K562 (cell line): ENCODE results near the gene FUT6. TPM values are rescaled to one million over a fixed set of nuclear protein-coding genes. Genes with fewer than 3 reads are reported as not detected.

Source experiments
- CHD2 ChIP-seq: IDR thresholded peaks from 2 replicates; pipeline ENCODE4 v1.6.1; 2011; ENCODE audit warnings: low read depth, low read length
- CREM ChIP-seq: IDR thresholded peaks from 2 replicates; pipeline ENCODE4 v1.6.1; 2014; ENCODE audit warnings: antibody characterized with exemption, low read depth
- FOXM1 ChIP-seq, 2 experiments: fragments of 450-650 bp in 1 of 2; sonication (generic) in 1 of 2; formaldehyde crosslinking in 1 of 2; IDR thresholded peaks; 2 replicates each; pipeline versions ENCODE4 v1.6.1 to v1.9.0; 2017 to 2022; ENCODE audit warnings: low read depth in 2 of 2, mild to moderate bottlenecking in 2 of 2, missing genetic modification reagents in 1 of 2, moderate library complexity in 1 of 2
- HLTF ChIP-seq: fragments of 450-650 bp; IDR thresholded peaks from 2 replicates; pipeline ENCODE4 v1.6.1; 2016
- MCM2 ChIP-seq: fragments of 450-650 bp; IDR thresholded peaks from 2 replicates; pipeline ENCODE4 v1.6.1; 2017; ENCODE audit warnings: low read depth, mild to moderate bottlenecking
- PHTF2 ChIP-seq: fragments of 250-450 bp; sonication (Bioruptor Pico); IDR thresholded peaks from 2 replicates; pipeline ENCODE4 v1.5.0; 2021; ENCODE audit warnings: mild to moderate bottlenecking
- RB1 ChIP-seq: fragments of 450-650 bp; IDR thresholded peaks from 2 replicates; pipeline ENCODE4 v1.6.1; 2017; ENCODE audit warnings: low read depth, mild to moderate bottlenecking
- RFX7 ChIP-seq: fragments of 250-450 bp; sonication (Bioruptor Pico); IDR thresholded peaks from 2 replicates; pipeline ENCODE4 v1.5.1; 2021; ENCODE audit warnings: mild to moderate bottlenecking
- SRSF1 ChIP-seq: fragments of 200-400 bp; formaldehyde crosslinking; IDR thresholded peaks from 2 replicates; pipeline ENCODE4 v1.6.1; 2017; ENCODE audit warnings: mild to moderate bottlenecking, low read depth, low read length, moderate library complexity
- SRSF7 ChIP-seq: fragments of 200-400 bp; formaldehyde crosslinking; optimal IDR thresholded peaks from 2 replicates; pipeline ENCODE3; 2017; ENCODE audit warnings: mild to moderate bottlenecking, low read depth, low read length
- SUPT5H ChIP-seq: fragments of 450-650 bp; IDR thresholded peaks from 2 replicates; pipeline ENCODE4 v1.6.1; 2016
- WHSC1 ChIP-seq: IDR thresholded peaks from one replicate; pipeline ENCODE4 v1.6.1; 2012; ENCODE audit warnings: low read length, control low read depth, inconsistent platforms
- ZFP30 ChIP-seq: fragments of 250-450 bp; sonication (Bioruptor Pico); IDR thresholded peaks from 2 replicates; pipeline ENCODE4 v1.8.0; 2022; ENCODE audit warnings: moderate library complexity, mild to moderate bottlenecking, inconsistent platforms, borderline replicate concordance
- ZNF217 ChIP-seq: sonication (generic); formaldehyde crosslinking; IDR thresholded peaks from 2 replicates; pipeline ENCODE4 v1.8.0; 2022; ENCODE audit warnings: mild to moderate bottlenecking, missing genetic modification reagents
- ZNF23 ChIP-seq: fragments of 250-450 bp; sonication (Bioruptor Pico); IDR thresholded peaks from 2 replicates; pipeline ENCODE4 v1.4.0; 2020; ENCODE audit warnings: mild to moderate bottlenecking
- ZNF316 ChIP-seq: fragments of 450-650 bp; IDR thresholded peaks from 2 replicates; pipeline ENCODE4 v1.6.1; 2016
- polyA plus RNA-seq, 8 experiments: library from polyadenylated mRNA; depleted of rRNA in 4 of 8; stranded (reverse) in 5 of 8; unstranded in 3 of 8; fragments of >200 nt; fragmentation: Nextera tagmentation in 2 of 8; fragmentation: Illumina TruSeq in 1 of 8; extraction: Ambion mirVana in 2 of 8; extraction: Trizol in 1 of 8; gene quantifications; 2 replicates each; pipeline versions ENCODE4 v1.2.1 to v1.2.3, GENCODE V29; 2011 to 2014; ENCODE audit warnings: inconsistent platforms in 1 of 8, missing spikeins in 1 of 8
- total RNA-seq, 7 experiments: library from RNA; depleted of rRNA in 6 of 7; stranded (reverse); fragments of >200 nt in 6 of 7; fragmentation: Illumina TruSeq in 2 of 7; extraction: Trizol in 2 of 7; gene quantifications; 2 replicates each; pipeline versions ENCODE4 v1.2.1 to v1.2.3, GENCODE V29; 2011 to 2021; ENCODE audit warnings: low replicate concordance in 1 of 7
- TF ChIP-seq, protein P1 (sequence below): fragments of 250-450 bp; sonication (Bioruptor Pico); IDR thresholded peaks from 2 replicates; pipeline ENCODE4 v1.6.1; 2021; ENCODE audit warnings: mild to moderate bottlenecking
- TF ChIP-seq, protein P2 (sequence below), 2 experiments: fragments of 450-650 bp; IDR thresholded peaks; 2 replicates each; pipeline ENCODE4 v1.6.1; 2018; ENCODE audit warnings: mild to moderate bottlenecking in 2 of 2, low read depth in 1 of 2; ENCODE audit not compliant: partially characterized antibody in 2 of 2
- TF ChIP-seq, protein P3 (sequence below): sonication (generic); formaldehyde crosslinking; IDR thresholded peaks from 2 replicates; pipeline ENCODE4 v1.8.0; 2022; ENCODE audit warnings: missing genetic modification reagents, mild to moderate bottlenecking, borderline replicate concordance

The FUT6 gene
- total and polyA plus RNA-seq, 9 of the 15 experiments (the other 6 are each of a cell fraction or from before 2014, with no cell fraction given) = 0.04 TPM; not detected in 8

GRCh38 chr19:5805462-5806132 lies 33.9 kb downstream of the FUT6 start (continued):
- TF ChIP-seq ZFP30 (CRISPR knock-in tag) (no peak), SUPT5H (no peak), SRSF1 (no peak), RFX7 (no peak), FOXM1 (IDR thresholded peaks at IDR 0.05; ENCODE audit: low read depth) (no peak), FOXM1 (CRISPR knock-in tag; IDR thresholded peaks at IDR 0.05; ENCODE audit: low read depth) (no peak), WHSC1 (no peak), SRSF7 (no peak), MCM2 (no peak), CHD2 (no peak), CREM (0 out of 2 replicates have a peak, but pooled peaks have one; percentile 12), HLTF (no peak), ZNF23 (CRISPR knock-in tag) (no peak), RB1 (peak; percentile 71; the same call in 1 of the 2 replicates), ZNF316 (no peak), ZNF217 (CRISPR knock-in tag) (no peak), PHTF2 (CRISPR knock-in tag) (no peak)
- TF ChIP-seq, protein P1, sequence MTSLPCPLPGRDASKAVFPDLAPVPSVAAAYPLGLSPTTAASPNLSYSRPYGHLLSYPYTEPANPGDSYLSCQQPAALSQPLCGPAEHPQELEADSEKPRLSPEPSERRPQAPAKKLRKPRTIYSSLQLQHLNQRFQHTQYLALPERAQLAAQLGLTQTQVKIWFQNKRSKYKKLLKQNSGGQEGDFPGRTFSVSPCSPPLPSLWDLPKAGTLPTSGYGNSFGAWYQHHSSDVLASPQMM (CRISPR knock-in tag) = no peak
- TF ChIP-seq, protein P2, sequence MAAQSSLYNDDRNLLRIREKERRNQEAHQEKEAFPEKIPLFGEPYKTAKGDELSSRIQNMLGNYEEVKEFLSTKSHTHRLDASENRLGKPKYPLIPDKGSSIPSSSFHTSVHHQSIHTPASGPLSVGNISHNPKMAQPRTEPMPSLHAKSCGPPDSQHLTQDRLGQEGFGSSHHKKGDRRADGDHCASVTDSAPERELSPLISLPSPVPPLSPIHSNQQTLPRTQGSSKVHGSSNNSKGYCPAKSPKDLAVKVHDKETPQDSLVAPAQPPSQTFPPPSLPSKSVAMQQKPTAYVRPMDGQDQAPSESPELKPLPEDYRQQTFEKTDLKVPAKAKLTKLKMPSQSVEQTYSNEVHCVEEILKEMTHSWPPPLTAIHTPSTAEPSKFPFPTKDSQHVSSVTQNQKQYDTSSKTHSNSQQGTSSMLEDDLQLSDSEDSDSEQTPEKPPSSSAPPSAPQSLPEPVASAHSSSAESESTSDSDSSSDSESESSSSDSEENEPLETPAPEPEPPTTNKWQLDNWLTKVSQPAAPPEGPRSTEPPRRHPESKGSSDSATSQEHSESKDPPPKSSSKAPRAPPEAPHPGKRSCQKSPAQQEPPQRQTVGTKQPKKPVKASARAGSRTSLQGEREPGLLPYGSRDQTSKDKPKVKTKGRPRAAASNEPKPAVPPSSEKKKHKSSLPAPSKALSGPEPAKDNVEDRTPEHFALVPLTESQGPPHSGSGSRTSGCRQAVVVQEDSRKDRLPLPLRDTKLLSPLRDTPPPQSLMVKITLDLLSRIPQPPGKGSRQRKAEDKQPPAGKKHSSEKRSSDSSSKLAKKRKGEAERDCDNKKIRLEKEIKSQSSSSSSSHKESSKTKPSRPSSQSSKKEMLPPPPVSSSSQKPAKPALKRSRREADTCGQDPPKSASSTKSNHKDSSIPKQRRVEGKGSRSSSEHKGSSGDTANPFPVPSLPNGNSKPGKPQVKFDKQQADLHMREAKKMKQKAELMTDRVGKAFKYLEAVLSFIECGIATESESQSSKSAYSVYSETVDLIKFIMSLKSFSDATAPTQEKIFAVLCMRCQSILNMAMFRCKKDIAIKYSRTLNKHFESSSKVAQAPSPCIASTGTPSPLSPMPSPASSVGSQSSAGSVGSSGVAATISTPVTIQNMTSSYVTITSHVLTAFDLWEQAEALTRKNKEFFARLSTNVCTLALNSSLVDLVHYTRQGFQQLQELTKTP (IDR thresholded peaks at IDR 0.05; ENCODE audit: low read depth in 1 of 2, partially characterized antibody in 2 of 2) = no peak
- TF ChIP-seq, protein P3, sequence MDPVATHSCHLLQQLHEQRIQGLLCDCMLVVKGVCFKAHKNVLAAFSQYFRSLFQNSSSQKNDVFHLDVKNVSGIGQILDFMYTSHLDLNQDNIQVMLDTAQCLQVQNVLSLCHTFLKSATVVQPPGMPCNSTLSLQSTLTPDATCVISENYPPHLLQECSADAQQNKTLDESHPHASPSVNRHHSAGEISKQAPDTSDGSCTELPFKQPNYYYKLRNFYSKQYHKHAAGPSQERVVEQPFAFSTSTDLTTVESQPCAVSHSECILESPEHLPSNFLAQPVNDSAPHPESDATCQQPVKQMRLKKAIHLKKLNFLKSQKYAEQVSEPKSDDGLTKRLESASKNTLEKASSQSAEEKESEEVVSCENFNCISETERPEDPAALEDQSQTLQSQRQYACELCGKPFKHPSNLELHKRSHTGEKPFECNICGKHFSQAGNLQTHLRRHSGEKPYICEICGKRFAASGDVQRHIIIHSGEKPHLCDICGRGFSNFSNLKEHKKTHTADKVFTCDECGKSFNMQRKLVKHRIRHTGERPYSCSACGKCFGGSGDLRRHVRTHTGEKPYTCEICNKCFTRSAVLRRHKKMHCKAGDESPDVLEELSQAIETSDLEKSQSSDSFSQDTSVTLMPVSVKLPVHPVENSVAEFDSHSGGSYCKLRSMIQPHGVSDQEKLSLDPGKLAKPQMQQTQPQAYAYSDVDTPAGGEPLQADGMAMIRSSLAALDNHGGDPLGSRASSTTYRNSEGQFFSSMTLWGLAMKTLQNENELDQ (CRISPR knock-in tag) = no peak
